WTC11 (cell line): ENCODE measurements around the gene RPUSD3. TPM values are rescaled to one million over a fixed set of nuclear protein-coding genes. Genes with fewer than 3 reads are reported as not detected.

ENCODE experiments used
- FOXP1 ChIP-seq: sonication (generic); formaldehyde crosslinking; IDR thresholded peaks from 2 replicates; pipeline ENCODE4 v1.8.0; 2022; ENCODE audit warnings: missing genetic modification reagents, mild to moderate bottlenecking, moderate library complexity, borderline replicate concordance
- IRF2 ChIP-seq: sonication (generic); formaldehyde crosslinking; IDR thresholded peaks from 2 replicates; pipeline ENCODE4 v1.8.0; 2022; ENCODE audit warnings: low read depth, missing genetic modification reagents, borderline replicate concordance
- KAT7 ChIP-seq: sonication (generic); formaldehyde crosslinking; IDR thresholded peaks from 2 replicates; pipeline ENCODE4 v1.8.1; 2023; ENCODE audit warnings: missing genetic modification reagents, mild to moderate bottlenecking, borderline replicate concordance
- MYBL2 ChIP-seq: sonication (generic); formaldehyde crosslinking; IDR thresholded peaks from 2 replicates; pipeline ENCODE4 v1.8.1; 2023; ENCODE audit warnings: mild to moderate bottlenecking, moderate library complexity, missing genetic modification reagents
- NFE2L1 ChIP-seq: sonication (generic); formaldehyde crosslinking; IDR thresholded peaks from 2 replicates; pipeline ENCODE4 v1.8.1; 2023; ENCODE audit warnings: missing genetic modification reagents
- NR1H2 ChIP-seq: sonication (generic); formaldehyde crosslinking; IDR thresholded peaks from 2 replicates; pipeline ENCODE4 v1.9.0; 2021; ENCODE audit warnings: mild to moderate bottlenecking, moderate library complexity, missing genetic modification reagents
- USF1 ChIP-seq: sonication (generic); formaldehyde crosslinking; IDR thresholded peaks from 2 replicates; pipeline ENCODE4 v1.8.0; 2022; ENCODE audit warnings: mild to moderate bottlenecking, missing genetic modification reagents
- ZNF232 ChIP-seq: sonication (generic); formaldehyde crosslinking; IDR thresholded peaks from 2 replicates; pipeline ENCODE4 v1.8.0; 2022; ENCODE audit warnings: mild to moderate bottlenecking, missing genetic modification reagents
- ZNF263 ChIP-seq: sonication (generic); formaldehyde crosslinking; IDR thresholded peaks from 2 replicates; pipeline ENCODE4 v1.8.1; 2022; ENCODE audit warnings: low read depth, mild to moderate bottlenecking, moderate library complexity, missing genetic modification reagents
- ZNF281 ChIP-seq: sonication (generic); formaldehyde crosslinking; IDR thresholded peaks from 2 replicates; pipeline ENCODE4 v1.8.0; 2023; ENCODE audit warnings: mild to moderate bottlenecking, missing genetic modification reagents
- ZNF317 ChIP-seq: sonication (generic); formaldehyde crosslinking; IDR thresholded peaks from 2 replicates; pipeline ENCODE4 v1.8.1; 2023; ENCODE audit warnings: low read depth, mild to moderate bottlenecking, moderate library complexity, missing genetic modification reagents, borderline replicate concordance
- ZNF416 ChIP-seq: fragments of 250-450 bp; sonication (Bioruptor Pico); IDR thresholded peaks from 2 replicates; pipeline ENCODE4 v1.9.0; 2021; ENCODE audit warnings: mild to moderate bottlenecking, inconsistent platforms
- ZNF532 ChIP-seq: fragments of 250-450 bp; sonication (Bioruptor Pico); IDR thresholded peaks from 2 replicates; pipeline ENCODE4 v1.9.0; 2021; ENCODE audit warnings: mild to moderate bottlenecking, borderline replicate concordance
- ZSCAN18 ChIP-seq: fragments of 250-450 bp; sonication (Bioruptor Pico); IDR thresholded peaks from 2 replicates; pipeline ENCODE4 v2.1.2; 2022; ENCODE audit warnings: mild to moderate bottlenecking, moderate library complexity
- total RNA-seq: library from RNA; stranded (reverse); gene quantifications from 3 replicates; pipeline ENCODE4 v1.2.3, GENCODE V29; 2021
- TF ChIP-seq, protein P1 (sequence below): fragments of 250-450 bp; sonication (Bioruptor Pico); IDR thresholded peaks from 2 replicates; pipeline ENCODE4 v1.9.0; 2021; ENCODE audit warnings: mild to moderate bottlenecking
- TF ChIP-seq, protein P2 (sequence below): sonication (generic); formaldehyde crosslinking; IDR thresholded peaks from 2 replicates; pipeline ENCODE4 v1.8.1; 2023; ENCODE audit warnings: mild to moderate bottlenecking, missing genetic modification reagents, moderate library complexity
- TF ChIP-seq, protein P3 (sequence below): sonication (generic); formaldehyde crosslinking; IDR thresholded peaks from 2 replicates; pipeline ENCODE4 v1.8.0; 2022; ENCODE audit warnings: mild to moderate bottlenecking, missing genetic modification reagents

Gene RPUSD3
- total RNA-seq, 1 experiment from 2014 or later: 95.5 TPM

GRCh38 chr3:9843715-9844438 is at the start of gene RPUSD3 (continued):
- TF ChIP-seq, protein P1, sequence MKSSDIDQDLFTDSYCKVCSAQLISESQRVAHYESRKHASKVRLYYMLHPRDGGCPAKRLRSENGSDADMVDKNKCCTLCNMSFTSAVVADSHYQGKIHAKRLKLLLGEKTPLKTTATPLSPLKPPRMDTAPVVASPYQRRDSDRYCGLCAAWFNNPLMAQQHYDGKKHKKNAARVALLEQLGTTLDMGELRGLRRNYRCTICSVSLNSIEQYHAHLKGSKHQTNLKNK (CRISPR knock-in tag): no peak
- TF ChIP-seq MYBL2 (CRISPR knock-in tag): 0 out of 2 replicates have a peak, but pooled peaks have one; percentile 75
- no peak for TF ChIP-seq ZNF232 (CRISPR knock-in tag)
- peak; percentile 74; the same call in 1 of the 2 replicates for TF ChIP-seq NFE2L1 (CRISPR knock-in tag)
- no peak for TF ChIP-seq ZNF317 (CRISPR knock-in tag)
- TF ChIP-seq USF1: peak; percentile 51; the same call in 1 of the 2 replicates
- peak; percentile 63; the same call in 1 of the 2 replicates for TF ChIP-seq FOXP1
- no peak for TF ChIP-seq ZNF416 (CRISPR knock-in tag)
- no peak for TF ChIP-seq ZNF532 (CRISPR knock-in tag)
- TF ChIP-seq, protein P2, sequence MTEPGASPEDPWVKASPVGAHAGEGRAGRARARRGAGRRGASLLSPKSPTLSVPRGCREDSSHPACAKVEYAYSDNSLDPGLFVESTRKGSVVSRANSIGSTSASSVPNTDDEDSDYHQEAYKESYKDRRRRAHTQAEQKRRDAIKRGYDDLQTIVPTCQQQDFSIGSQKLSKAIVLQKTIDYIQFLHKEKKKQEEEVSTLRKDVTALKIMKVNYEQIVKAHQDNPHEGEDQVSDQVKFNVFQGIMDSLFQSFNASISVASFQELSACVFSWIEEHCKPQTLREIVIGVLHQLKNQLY (CRISPR knock-in tag): 0 out of 2 replicates have a peak, but pooled peaks have one; percentile 62
- TF ChIP-seq ZSCAN18 (CRISPR knock-in tag): no peak
- TF ChIP-seq NR1H2: no peak
- peak; percentile 42; the same call in 1 of the 2 replicates for TF ChIP-seq KAT7 (CRISPR knock-in tag)
- TF ChIP-seq, protein P3, sequence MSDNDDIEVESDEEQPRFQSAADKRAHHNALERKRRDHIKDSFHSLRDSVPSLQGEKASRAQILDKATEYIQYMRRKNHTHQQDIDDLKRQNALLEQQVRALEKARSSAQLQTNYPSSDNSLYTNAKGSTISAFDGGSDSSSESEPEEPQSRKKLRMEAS (CRISPR knock-in tag): peak; percentile 86
- TF ChIP-seq ZNF263: no peak
- 0 out of 2 replicates have a peak, but pooled peaks have one; percentile 40 for TF ChIP-seq ZNF281
- TF ChIP-seq IRF2: no peak
